NK-92 treated with Interleukin-12 subunit alpha and Interleukin-12 subunit beta, amount 100 ng/mL, for 24 hours (cell line): ENCODE measurements around the gene SEMG1.

Experiments used
- DNase-seq: peaks from one replicate; lab custom pipeline; 2025; lab: John Stamatoyannopoulos, UW

SEMG1 gene

DNA sequence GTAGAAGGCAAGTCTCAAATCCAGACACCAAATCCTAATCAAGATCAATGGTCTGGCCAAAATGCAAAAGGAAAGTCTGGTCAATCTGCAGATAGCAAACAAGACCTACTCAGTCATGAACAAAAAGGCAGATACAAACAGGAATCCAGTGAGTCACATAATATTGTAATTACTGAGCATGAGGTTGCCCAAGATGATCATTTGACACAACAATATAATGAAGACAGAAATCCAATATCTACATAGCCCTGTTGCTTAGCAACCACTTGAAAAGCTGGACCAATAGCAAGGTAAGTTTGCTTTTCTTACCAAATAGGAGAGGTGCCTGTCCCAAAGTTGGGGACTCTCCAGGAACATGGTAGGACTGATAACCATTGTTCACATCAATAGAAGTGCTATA lies 16.3 kb downstream of the SEMG1 start:
- no peak for DNase-seq

DNA sequence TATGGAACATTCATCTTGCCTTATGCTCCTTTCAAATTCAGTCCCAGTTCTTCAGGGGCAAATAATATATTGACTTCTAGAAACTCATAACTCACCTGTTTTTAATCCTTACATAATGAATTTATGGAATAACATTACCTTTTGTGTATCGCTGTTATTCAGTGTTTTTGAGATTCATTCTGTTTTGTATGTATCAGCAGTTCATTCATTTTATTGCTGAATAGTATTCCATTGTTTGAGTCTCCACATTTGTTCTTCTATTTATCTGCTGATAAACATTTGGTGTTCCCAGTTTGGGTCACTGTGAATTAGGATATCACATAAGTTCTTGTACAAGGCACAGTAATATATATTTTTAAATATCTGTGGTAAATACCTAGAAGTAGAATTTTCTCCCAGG lies 19.5 kb downstream of the SEMG1 start:
- DNase-seq: no peak

DNA sequence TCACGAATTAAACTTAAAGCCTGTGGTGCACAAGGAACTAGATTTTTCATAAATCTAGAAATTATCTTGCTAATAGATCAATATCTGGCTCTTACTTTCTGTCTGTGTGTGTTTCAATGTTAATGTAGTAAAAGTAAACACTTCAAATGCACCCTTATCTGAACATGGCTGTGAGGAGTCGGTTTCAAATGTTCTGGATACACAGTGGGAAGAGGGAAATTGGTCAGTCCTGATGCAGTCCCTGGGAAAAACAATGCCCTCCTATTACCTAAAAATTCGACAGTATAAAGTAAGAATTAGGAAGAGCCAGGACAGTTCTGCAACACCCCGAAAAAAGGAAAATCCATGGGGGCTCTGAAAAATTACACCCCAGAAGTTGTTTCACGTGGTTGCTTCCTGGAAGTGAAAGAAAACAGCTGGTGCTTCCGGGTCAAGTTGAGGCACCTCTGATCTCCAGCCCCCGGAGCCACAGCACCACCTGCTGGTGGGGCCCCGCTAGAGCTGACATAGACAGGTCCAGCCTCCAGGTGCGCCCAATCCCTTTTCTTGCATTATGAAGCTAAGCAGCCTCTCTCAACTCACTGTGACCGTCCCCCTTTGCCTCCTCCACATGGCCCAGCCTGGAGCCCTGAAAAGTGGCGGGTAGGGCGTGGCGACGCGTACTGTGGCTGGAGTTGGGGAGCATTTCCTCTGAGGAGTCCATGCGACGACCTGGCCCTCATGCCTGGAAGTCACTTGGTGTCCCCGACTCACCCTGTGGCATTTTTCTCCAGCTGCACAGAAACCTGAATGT lies 22.6 kb downstream of the SEMG1 start:
- peak; percentile 23 for DNase-seq

DNA sequence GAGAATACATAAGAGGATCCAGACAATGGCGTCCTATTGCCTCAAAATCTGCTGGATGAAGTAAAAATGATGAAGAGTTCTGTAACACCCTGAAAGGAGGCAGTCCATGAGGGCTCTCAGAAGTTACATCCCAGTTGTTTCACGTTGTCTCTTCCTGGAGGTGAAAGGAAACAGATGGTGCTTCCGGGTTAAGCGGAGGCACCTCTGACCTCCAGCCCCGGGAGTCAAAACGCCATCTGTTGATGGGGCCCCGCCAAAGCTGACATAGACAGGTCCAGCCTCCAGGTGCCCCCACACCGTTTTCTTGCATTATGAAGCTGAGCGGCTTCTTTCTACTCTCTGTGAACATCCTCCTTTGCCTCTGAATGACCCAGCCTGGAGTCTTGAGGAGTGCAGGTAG lies 23.8 kb downstream of the SEMG1 start:
- DNase-seq: no peak

DNA sequence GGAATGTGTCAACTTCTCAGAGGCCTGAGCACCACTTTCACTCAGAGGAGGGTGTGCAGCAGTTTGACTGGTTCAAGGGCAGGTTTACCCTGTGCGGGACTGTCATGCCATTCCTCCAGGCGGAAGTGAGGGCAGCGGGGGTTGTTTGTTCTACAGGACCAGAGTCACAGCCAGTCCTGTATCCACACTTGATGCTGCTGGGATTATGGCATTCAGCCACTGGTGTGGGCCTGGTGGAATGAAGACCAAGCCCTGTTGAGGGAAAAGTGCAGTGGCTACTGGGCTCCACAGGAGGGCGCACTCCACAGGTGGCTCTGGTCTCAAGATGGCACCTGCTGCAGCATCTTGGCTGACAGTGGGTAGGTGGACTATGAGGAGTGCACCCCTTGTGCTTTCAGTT lies 29.2 kb downstream of the SEMG1 start:
- DNase-seq: no peak

DNA sequence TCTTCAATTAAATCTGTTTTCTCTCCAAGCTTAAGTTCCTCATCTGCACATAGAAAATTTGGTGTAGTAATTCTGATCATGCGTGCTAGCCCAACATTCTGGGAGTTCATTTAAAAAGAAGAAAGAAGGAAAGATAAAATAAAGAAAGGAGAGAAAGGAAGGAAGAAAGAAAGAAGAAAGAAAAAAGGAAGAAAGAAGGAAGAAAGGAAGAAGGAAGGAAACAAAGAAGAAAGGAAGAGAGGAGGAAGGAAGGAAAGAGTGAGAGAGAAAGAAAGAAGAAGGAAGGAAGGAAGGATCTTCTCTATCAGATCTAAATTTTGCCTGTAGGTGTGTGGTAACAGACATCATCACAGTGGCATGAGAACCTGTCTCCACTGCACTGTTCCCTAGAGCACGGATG lies 31.3 kb downstream of the SEMG1 start:
- no peak for DNase-seq

DNA sequence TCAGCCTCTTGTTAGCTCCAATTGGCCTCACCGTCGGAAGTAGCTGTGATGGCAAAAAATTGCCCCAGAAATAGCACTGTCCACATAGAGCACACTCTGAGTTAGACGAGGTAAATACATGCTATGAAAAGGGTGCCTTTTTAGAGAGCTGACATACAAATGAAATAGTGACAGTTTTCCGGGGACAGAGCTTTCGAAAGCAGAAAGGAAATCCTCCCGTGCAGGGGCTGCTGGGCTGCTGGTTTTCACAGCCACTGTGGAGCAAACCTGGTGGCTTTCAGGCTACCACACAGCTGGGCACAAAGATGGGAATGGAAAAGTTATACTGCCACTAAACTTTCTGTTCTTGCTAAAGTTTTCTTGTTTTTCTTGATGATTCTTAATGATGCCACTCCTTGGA lies 39.3 kb downstream of the SEMG1 start:
- no peak for DNase-seq

DNA sequence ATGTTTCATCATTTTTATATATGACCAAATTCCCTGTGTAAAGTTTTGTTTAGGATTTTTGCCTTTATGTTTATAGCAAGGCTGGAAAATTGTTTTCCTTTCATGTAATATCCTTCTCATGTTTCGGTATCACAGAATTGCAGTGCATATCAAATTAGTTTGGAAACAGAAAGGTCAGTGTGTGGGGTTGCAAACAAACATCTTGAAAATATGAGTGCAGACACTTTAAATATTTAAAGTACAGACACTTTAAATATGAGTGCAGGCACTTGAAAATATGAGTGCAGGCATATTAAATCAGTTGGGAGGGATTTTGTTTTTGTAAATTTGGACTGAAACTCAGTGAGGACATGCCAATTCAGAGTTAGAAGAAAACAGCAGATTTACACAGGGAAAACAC lies 41.0 kb downstream of the SEMG1 start:
- no peak for DNase-seq

DNA sequence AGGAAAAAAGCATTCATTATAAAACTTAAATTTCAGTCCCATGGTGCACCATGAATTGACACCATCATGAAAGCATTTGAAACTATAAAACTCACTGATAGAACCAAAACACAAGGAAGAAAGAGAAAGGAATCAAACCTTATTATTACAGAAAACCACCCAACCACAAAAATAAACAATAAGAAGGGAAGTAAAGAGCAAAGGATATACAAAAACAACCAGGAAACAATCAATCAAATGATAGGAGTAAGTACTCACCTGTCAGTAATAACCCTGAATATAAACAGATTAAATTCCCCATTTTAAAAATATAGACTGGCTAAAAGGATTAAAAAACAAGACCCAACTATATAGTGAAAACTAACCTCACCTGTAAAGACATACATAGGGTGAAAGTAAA lies 41.8 kb downstream of the SEMG1 start:
- no peak for DNase-seq

DNA sequence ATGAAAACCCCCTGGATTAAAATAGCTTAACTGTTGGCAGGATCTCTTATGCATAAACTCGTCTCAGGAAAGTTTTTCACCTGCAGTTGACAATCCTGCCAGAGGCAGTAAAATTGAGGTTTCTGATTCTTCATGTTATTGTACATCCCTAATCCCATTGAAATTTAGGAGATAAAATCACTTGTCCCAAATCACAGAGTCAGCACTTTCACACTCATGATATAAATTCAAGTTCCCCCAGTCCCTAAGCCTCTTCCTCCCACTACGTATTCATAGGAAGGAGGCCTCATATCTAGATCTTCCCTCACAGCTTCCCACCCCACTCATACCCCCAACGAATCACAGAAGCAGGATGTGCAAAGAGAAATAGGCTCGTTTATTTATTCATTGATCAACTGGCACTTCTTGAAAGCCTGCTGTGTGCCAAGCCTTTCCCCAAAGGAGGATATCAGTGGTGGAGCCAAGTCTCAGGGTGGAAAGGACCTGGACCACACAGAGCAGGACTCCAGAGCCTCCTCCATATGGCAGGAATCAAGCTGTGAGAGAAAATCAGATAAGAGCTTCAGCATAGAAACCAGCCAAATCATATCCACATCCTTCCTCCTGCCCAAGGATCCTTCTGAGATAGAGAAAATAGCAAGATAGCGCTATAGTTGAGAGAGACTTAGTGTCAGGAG lies 45.2 kb downstream of the SEMG1 start:
- no peak for DNase-seq

DNA sequence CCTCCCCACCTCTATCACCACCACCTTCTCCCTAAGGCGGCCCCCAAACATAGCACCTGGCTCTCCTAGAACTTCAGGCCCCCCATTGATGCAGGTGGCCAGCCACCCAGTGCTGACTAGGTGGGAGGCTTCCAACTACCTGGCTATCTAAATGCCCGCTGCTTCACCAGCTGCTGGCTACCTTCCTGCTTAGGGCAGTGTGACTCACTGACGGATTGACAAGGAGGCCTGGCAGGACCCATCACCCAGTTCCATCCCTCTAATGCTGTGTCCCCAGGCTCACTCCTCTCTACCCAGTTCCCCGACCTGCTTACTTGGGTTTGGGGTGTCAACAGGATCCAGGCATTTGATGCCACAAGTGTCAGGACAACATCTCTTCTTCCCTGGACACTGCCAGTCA lies 46.4 kb downstream of the SEMG1 start:
- DNase-seq: no peak

DNA sequence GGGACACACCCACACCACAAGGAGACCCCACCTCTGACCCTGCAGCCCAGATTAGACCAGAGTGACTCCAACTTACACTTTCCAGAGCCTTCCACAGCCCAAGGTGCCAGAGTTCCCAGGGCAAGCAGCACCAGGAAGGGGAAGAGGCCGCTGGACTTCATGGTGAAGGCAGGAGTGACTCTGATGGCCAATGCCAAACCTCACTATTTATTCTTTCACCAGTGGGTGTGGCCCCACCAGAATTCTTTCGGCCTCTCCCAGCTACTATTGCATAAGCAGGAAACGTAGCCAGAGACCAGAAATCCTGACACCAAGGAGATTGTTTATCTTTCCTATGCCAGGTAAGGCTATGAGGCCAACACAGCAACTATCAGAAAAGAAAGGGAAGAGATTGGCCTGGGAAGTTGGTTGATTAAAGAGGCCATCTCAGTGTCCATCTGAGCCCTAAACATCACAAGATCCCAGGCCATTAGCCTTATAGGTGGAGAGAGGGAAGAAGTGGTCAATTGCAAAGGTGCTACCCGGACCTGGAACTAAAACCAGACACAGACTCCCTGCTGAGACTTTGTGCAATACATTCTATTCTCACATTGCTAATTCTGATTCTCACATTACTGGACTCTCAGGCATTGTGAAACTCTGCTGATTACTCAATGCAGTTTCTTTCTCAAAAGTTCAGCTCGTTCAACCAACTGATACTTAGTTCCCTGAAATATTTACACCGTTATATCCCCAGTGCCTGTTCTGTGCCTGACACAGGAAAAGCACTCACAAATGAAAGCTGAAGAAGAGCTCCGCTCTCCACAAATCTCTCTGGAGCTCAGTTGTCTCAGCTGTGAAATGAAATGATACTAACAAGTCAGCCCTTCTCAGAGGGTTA lies 47.8 kb downstream of the SEMG1 start, which contains the start of gene SLPI:
TSS of gene SLPI (minus strand) at position 182 of the 880 bp plus-strand sequence. CDS start at position 161, 21 bp downstream.
- DNase-seq: no peak

DNA sequence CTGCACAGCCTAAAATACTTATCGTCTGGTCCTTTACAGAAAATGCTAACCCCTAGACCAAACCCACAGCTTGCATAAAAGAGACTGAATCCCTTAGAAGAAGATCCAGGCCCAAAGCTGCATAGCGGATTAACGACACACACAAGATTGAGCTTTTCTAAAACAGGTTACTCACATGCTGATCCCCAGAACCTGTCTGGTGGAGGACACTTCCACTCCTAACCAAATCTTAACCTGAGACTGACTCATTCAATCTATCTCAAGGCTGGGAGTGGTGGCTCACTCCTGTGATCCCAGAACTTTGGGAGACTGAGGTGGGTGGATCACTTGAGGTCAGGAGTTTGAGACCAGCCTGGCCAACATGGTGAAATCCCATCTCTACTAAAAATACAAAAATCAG lies 50.3 kb downstream of the SEMG1 start:
- DNase-seq: no peak

DNA sequence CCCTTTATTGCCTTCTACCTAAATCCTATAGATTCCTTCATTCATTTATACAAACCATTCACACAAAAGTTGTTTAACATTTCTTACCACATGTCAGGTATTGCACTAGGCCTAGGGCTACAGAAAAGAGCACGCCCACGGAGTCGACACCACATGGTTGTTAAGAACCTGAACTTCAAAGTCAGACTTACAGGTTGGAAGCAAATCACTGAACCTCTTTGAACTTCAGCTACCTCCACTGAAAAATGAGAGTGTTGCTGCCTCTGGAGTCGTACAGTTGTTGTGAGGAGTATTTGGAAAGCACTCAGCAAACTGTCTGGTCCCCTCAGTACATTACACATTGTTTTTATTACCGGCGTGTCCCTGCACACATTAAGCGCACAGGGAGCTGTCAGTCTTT lies 50.9 kb downstream of the SEMG1 start:
- no peak for DNase-seq

DNA sequence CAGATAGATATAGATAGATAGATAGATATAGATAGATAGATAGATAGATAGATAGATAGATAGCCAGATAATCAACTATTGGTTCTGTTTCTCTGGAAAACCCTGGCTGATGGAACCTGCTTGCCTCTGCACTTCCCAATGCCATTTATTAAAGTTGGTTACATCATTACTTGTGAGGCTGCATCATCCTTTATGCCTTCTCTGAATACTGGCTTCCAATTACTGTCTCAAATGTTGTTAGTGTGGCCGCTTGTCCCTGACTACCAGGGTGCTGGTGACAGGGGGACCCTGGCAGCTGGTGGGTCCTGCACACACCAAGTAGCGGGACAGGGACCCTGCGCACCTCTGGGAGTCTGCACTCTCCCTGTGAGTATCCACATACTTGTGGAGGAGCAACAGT lies 51.4 kb downstream of the SEMG1 start:
- no peak for DNase-seq

DNA sequence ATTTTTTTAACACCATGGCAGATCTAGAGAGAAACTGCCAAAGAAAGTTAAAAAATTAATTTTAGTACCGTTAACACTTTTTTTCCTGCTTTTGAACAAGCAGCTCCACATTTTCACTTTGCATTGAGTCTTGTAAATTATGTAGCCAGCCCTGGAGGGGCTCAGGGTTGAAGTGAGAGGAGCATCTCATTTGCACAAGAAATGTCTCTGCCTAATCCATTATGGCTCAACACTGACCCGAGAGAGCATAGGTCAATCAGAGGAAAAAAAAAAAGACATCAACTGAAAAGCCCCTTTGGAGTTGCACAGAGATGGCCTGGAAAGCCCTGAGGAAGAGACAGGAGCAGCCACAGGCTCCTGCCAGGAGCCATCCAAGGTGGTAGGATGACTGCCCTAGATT lies 51.8 kb downstream of the SEMG1 start:
- no peak for DNase-seq
